Smooth muscle cell (in vitro differentiated cells): Measurements from ENCODE around the gene ARAP2. TPM values are rescaled to one million over a fixed set of nuclear protein-coding genes. Genes with fewer than 3 reads are reported as not detected.

Experiments
- DNase-seq: peaks from one replicate; lab custom pipeline; 2025; ENCODE audit not compliant: unreplicated experiment; lab: John Stamatoyannopoulos, UW
- H2AFZ ChIP-seq: fragments of 200-600 bp; sonication (generic); 2 replicates; pipeline ENCODE4 v1.6.0; 2016; ENCODE audit warnings: antibody characterized with exemption, low read depth, mild to moderate bottlenecking
- H3F3A ChIP-seq: fragments of 200-600 bp; sonication (generic); 2 replicates; pipeline ENCODE4 v1.6.0; 2017; ENCODE audit warnings: antibody characterized with exemption, low read depth
- H3K27ac ChIP-seq: fragments of 200-600 bp; sonication (generic); 2 replicates; pipeline ENCODE4 v1.5.1; 2016; ENCODE audit warnings: low read depth, mild to moderate bottlenecking
- H3K27me3 ChIP-seq: fragments of 200-600 bp; sonication (generic); 2 replicates; pipeline ENCODE4 v1.6.1; 2016; ENCODE audit warnings: low read depth, mild to moderate bottlenecking
- H3K36me3 ChIP-seq: fragments of 200-600 bp; sonication (generic); 2 replicates; pipeline ENCODE4 v1.5.1; 2016; ENCODE audit warnings: low read depth
- H3K4me1 ChIP-seq: fragments of 200-600 bp; sonication (generic); 2 replicates; pipeline ENCODE4 v1.5.1; 2016; ENCODE audit warnings: low read depth
- H3K4me2 ChIP-seq: fragments of 200-600 bp; sonication (generic); 2 replicates; pipeline ENCODE4 v1.6.0; 2016; ENCODE audit warnings: mild to moderate bottlenecking
- H3K4me3 ChIP-seq: fragments of 200-600 bp; sonication (generic); 2 replicates; pipeline ENCODE4 v1.5.1; 2016; ENCODE audit warnings: mild to moderate bottlenecking
- H3K79me2 ChIP-seq: fragments of 200-600 bp; sonication (generic); 2 replicates; pipeline ENCODE4 v1.6.0; 2016; ENCODE audit warnings: low read depth, mild to moderate bottlenecking
- H3K9ac ChIP-seq: fragments of 200-600 bp; sonication (generic); 2 replicates; pipeline ENCODE4 v1.6.0; 2016; ENCODE audit warnings: low read depth
- H3K9me3 ChIP-seq: fragments of 200-600 bp; sonication (generic); replicated peaks from 2 replicates; pipeline ENCODE4 v1.5.1; 2016; ENCODE audit warnings: low read depth
- H4K20me1 ChIP-seq: fragments of 200-600 bp; sonication (generic); 2 replicates; pipeline ENCODE4 v1.6.0; 2016; ENCODE audit warnings: low read depth
- CTCF ChIP-seq: fragments of 200-600 bp; sonication (generic); IDR thresholded peaks from 2 replicates; pipeline ENCODE4 v1.5.1; 2017; ENCODE audit warnings: borderline replicate concordance, mild to moderate bottlenecking, antibody characterized with exemption; ENCODE audit not compliant: insufficient read depth, poor library complexity, severe bottlenecking
- WGBS: methylation state at CpG from one replicate; pipeline ENCODE4 v1.1.7; 2016; ENCODE audit warnings: low lambda C conversion rate; 5-methylcytosine and 5-hydroxymethylcytosine counted together
- polyA plus RNA-seq: library from polyadenylated mRNA; unstranded; fragments of >200 nt; fragmentation: Nextera tagmentation; extraction: Ambion mirVana; gene quantifications from 2 replicates; pipeline ENCODE4 v1.2.1, GENCODE V29; 2016
- total RNA-seq: library from RNA; depleted of rRNA; stranded (reverse); fragments of >200 nt; gene quantifications from 2 replicates; pipeline ENCODE4 v1.2.3, GENCODE V29; 2014

The ARAP2 gene
- total and polyA plus RNA-seq, 2 experiments from 2014 or later, result 1.2 to 17.9 TPM

DNA sequence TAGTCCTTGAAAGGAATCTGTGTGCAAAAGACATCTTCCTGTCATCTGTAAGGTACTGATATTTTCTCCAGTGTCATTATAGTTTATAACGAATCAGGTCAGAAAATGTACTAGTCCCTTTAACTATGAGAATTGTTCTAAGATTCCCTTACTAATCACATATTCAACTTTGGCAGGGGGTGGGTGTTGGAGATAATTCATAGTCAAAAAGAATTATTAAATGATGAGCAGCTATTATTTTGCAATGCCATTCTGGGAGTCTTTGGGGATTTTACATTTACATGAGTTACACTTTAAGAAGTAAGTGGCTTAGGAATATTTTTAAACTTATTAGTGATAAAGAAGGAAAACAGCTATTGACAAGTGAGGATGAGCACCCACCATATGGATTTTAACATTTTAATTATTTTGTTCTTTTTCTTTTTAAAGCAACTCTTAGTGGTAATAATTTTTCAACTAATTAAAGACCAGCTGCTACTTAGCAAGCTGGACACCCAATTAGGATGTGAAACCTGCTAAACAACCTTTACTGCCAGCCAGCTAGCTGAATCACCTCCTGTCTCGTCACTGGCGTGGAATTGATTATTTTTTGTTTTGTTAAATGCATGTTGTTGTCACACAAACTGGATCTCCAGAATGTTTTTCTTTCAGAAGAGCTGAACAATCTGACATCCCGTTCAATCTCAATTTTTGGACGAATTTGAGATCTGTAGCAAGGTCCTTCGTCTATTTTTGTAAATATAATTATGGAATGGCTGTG is 219.2 kb downstream of the ARAP2 start:
- no peaks in the 10 kb centered on the region for H3K27me3 ChIP-seq
- H3K4me1 ChIP-seq, result peaks cover 5% of the 10 kb centered on the region
- DNase-seq, result no peak
- no peak for TF ChIP-seq CTCF
- H3K4me2 ChIP-seq, result no peak overlapping the region
- no peaks in the 10 kb centered on the region for H3F3A ChIP-seq
- no peaks in the 10 kb centered on the region for H3K36me3 ChIP-seq
- H4K20me1 ChIP-seq, result no peaks in the 10 kb centered on the region
- H3K27ac ChIP-seq, result peak overlapping the region; percentile 74
- no peaks in the 10 kb centered on the region for H3K79me2 ChIP-seq
- H3K9me3 ChIP-seq, result no peaks in the 10 kb centered on the region
- H3K4me3 ChIP-seq, result no peak overlapping the region
- WGBS, result 68% methylated on average over 6 of the region's 6 CpGs
- H2AFZ ChIP-seq, result no peak overlapping the region
- H3K9ac ChIP-seq, result no peak overlapping the region

GRCh38 chr4:36020351-36020750 is 224.0 kb downstream of the ARAP2 start:
- Histone ChIP-seq H3K9ac (no peak overlapping the region), H3K4me3 (no peak overlapping the region), H3K79me2 (no peaks in the 10 kb centered on the region), H3K27ac (no peak overlapping the region), H3K27me3 (no peaks in the 10 kb centered on the region), H4K20me1 (no peaks in the 10 kb centered on the region), H3K9me3 (no peaks in the 10 kb centered on the region), H3K36me3 (no peaks in the 10 kb centered on the region), H3F3A (no peaks in the 10 kb centered on the region), H3K4me2 (no peak overlapping the region), H3K4me1 (no peaks in the 10 kb centered on the region), H2AFZ (no peak overlapping the region)
- TF ChIP-seq CTCF, result no peak
- WGBS, result 80% methylated on average over 3 of the region's 3 CpGs
- no peak for DNase-seq

Other genes with a start within 250 kb of the ARAP2 start
- not detected in 2 replicates for gene DTHD1, start 37.1 kb upstream of the ARAP2 start, total RNA-seq
- gene DTHD1, start 37.1 kb upstream of the ARAP2 start, polyA plus RNA-seq, result not detected in 2 replicates